ENCODE results near the gene MITF.

Gene MITF

DNA sequence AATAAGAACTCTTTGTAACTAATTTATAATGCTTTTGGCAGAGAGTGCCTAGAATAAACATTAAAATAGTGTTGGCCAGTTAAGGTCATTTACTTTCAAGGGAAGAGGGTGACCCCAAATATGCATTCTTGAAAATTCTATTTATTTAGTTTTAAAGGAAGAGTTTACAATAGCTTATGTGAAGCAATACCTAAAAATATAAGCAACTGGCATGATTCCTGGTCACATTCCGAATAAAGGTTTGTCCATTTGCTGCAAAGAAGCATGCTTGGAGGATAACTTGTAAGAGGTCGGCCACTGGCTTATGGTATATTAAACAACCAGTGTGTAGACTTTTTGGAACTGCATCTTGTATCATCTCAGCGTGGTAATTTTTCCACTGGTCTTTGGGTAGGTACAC is 10.2 kb downstream of the MITF start:
- Histone ChIP-seq H3K4me3 (replicated peaks; ENCODE audit: insufficient read depth, low read length) (no peak overlapping the region), H3K27ac (replicated peaks) (no peak overlapping the region), H3K27me3 (ENCODE audit: insufficient read depth, poor library complexity, severe bottlenecking) (no peaks in the 10 kb centered on the region)
- TF ChIP-seq, protein P1, sequence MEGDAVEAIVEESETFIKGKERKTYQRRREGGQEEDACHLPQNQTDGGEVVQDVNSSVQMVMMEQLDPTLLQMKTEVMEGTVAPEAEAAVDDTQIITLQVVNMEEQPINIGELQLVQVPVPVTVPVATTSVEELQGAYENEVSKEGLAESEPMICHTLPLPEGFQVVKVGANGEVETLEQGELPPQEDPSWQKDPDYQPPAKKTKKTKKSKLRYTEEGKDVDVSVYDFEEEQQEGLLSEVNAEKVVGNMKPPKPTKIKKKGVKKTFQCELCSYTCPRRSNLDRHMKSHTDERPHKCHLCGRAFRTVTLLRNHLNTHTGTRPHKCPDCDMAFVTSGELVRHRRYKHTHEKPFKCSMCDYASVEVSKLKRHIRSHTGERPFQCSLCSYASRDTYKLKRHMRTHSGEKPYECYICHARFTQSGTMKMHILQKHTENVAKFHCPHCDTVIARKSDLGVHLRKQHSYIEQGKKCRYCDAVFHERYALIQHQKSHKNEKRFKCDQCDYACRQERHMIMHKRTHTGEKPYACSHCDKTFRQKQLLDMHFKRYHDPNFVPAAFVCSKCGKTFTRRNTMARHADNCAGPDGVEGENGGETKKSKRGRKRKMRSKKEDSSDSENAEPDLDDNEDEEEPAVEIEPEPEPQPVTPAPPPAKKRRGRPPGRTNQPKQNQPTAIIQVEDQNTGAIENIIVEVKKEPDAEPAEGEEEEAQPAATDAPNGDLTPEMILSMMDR (IDR thresholded peaks at IDR 0.05; ENCODE audit: insufficient read depth, low read length), result no peak
- TF ChIP-seq GABPA (IDR thresholded peaks at IDR 0.05; ENCODE audit: low read depth) (no peak), SPI1 (IDR thresholded peaks at IDR 0.05; ENCODE audit: borderline replicate concordance, low read depth) (no peak), POLR2AphosphoS5 (IDR thresholded peaks at IDR 0.05; ENCODE audit: low read depth) (no peak)
- TF ChIP-seq, protein P2, sequence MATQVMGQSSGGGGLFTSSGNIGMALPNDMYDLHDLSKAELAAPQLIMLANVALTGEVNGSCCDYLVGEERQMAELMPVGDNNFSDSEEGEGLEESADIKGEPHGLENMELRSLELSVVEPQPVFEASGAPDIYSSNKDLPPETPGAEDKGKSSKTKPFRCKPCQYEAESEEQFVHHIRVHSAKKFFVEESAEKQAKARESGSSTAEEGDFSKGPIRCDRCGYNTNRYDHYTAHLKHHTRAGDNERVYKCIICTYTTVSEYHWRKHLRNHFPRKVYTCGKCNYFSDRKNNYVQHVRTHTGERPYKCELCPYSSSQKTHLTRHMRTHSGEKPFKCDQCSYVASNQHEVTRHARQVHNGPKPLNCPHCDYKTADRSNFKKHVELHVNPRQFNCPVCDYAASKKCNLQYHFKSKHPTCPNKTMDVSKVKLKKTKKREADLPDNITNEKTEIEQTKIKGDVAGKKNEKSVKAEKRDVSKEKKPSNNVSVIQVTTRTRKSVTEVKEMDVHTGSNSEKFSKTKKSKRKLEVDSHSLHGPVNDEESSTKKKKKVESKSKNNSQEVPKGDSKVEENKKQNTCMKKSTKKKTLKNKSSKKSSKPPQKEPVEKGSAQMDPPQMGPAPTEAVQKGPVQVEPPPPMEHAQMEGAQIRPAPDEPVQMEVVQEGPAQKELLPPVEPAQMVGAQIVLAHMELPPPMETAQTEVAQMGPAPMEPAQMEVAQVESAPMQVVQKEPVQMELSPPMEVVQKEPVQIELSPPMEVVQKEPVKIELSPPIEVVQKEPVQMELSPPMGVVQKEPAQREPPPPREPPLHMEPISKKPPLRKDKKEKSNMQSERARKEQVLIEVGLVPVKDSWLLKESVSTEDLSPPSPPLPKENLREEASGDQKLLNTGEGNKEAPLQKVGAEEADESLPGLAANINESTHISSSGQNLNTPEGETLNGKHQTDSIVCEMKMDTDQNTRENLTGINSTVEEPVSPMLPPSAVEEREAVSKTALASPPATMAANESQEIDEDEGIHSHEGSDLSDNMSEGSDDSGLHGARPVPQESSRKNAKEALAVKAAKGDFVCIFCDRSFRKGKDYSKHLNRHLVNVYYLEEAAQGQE (IDR thresholded peaks at IDR 0.05; ENCODE audit: insufficient replicate concordance, low read depth), result no peak
- no peak for DNase-seq (ENCODE audit: low read depth in 1 of 2, low spot score in 1 of 2)

DNA sequence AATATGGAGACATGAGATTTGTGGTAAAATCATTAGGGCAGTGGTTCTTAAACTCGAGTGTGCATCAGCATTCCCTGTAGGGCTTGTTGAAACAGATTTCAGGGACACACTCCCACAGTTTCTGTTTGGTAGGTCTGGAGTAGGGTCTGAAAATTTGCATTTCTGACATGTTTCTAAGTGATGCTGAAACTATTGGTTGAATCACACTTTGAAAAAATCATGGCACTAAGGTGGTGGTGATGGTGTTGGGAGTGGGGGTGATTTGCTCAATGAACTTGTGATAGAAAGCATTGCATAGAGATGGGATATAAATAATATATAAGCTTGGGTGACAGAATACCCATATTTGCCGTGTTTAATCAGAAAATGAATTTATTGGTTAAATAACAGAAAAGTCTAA is 11.3 kb downstream of the MITF start:
- no peaks in the 10 kb centered on the region for H3K27me3 ChIP-seq (ENCODE audit: insufficient read depth, poor library complexity, severe bottlenecking)
- DNase-seq (ENCODE audit: low read depth in 1 of 2, low spot score in 1 of 2), result no peak
- H3K27ac ChIP-seq (replicated peaks), result no peak overlapping the region
- TF ChIP-seq SPI1 (IDR thresholded peaks at IDR 0.05; ENCODE audit: borderline replicate concordance, low read depth) (no peak), GABPA (IDR thresholded peaks at IDR 0.05; ENCODE audit: low read depth) (no peak), POLR2AphosphoS5 (IDR thresholded peaks at IDR 0.05; ENCODE audit: low read depth) (no peak)
- TF ChIP-seq, protein P2 (IDR thresholded peaks at IDR 0.05; ENCODE audit: insufficient replicate concordance, low read depth), result no peak
- TF ChIP-seq, protein P1 (IDR thresholded peaks at IDR 0.05; ENCODE audit: insufficient read depth, low read length), result no peak
- H3K4me3 ChIP-seq (replicated peaks; ENCODE audit: insufficient read depth, low read length), result no peak overlapping the region

DNA sequence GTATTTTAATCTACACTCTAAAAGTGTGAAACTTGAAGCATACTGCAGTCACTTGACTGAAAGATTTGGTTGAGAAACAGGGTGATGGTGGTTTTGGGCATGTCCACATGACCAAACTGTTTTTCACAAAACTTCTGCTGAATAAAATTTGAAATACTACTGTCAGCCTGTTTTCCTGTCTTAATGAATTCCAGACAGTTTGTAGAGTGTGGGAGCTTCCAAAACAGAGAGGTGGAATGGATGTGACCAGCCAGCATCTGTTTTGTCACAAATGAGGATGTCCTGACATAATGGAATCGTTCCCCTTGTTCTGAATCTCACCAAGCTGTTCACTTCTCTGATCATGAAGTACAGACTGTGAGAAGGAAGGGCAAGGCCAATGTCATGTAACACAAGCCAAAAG is 11.8 kb downstream of the MITF start:
- DNase-seq (ENCODE audit: low read depth in 1 of 2, low spot score in 1 of 2), result no peak
- Histone ChIP-seq H3K4me3 (replicated peaks; ENCODE audit: insufficient read depth, low read length) (no peak overlapping the region), H3K27me3 (ENCODE audit: insufficient read depth, poor library complexity, severe bottlenecking) (no peaks in the 10 kb centered on the region), H3K27ac (replicated peaks) (no peak overlapping the region)
- TF ChIP-seq, protein P2 (IDR thresholded peaks at IDR 0.05; ENCODE audit: insufficient replicate concordance, low read depth), result no peak
- no peak for TF ChIP-seq POLR2AphosphoS5 (IDR thresholded peaks at IDR 0.05; ENCODE audit: low read depth)
- TF ChIP-seq, protein P1 (IDR thresholded peaks at IDR 0.05; ENCODE audit: insufficient read depth, low read length), result no peak
- TF ChIP-seq SPI1 (IDR thresholded peaks at IDR 0.05; ENCODE audit: borderline replicate concordance, low read depth), result no peak
- TF ChIP-seq GABPA (IDR thresholded peaks at IDR 0.05; ENCODE audit: low read depth), result no peak
